Body of pancreas (tissue), 4 donors: Measurements from ENCODE around the gene ADPRS. TPM values are rescaled to one million over a fixed set of nuclear protein-coding genes. Genes with fewer than 3 reads are reported as not detected.
A peak's percentile ranks its signal among the peaks of the same experiment; 100 is the strongest.

Experiments
- ATAC-seq: fragments of 150-250 bp; one replicate; pipeline ENCODE4 v1.9.1; 2016
- DNase-seq, 4 donors: peaks; one replicate each; pipeline ENCODE4 v3.0.0-alpha.2; 2019
- H3K27ac ChIP-seq, 4 donors: fragments of 200-600 bp; sonication (generic); 1 replicate in 3 of 4; 2 replicates in 1 of 4; pipeline versions ENCODE4 v1.5.1 to v1.6.1; 2016 to 2019; ENCODE audit warnings: mild to moderate bottlenecking in 1 of 4, mixed read lengths in 1 of 4, moderate library complexity in 1 of 4
- H3K27me3 ChIP-seq, 2 donors: fragments of 200-600 bp; sonication (generic); one replicate each; pipeline ENCODE4 v1.6.0; 2016; ENCODE audit warnings: mild to moderate bottlenecking in 1 of 2
- H3K36me3 ChIP-seq, 2 donors: fragments of 200-600 bp; sonication (generic); replicated peaks in 1 of 2; 2 replicates each; pipeline ENCODE4 v1.5.1; 2016; ENCODE audit warnings: low read depth in 2 of 2; ENCODE audit not compliant: insufficient read depth in 1 of 2
- H3K4me1 ChIP-seq: fragments of 200-600 bp; sonication (generic); one replicate; pipeline ENCODE4 v1.6.0; 2016
- H3K4me3 ChIP-seq, 2 donors: fragments of 200-600 bp; sonication (generic); 1 replicate in 1 of 2; 2 replicates in 1 of 2; pipeline ENCODE4 v1.5.1; 2016 to 2019
- H3K9me3 ChIP-seq, 3 donors: fragments of 200-600 bp; sonication (generic); 1 replicate in 2 of 3; 2 replicates in 1 of 3; pipeline ENCODE4 v1.5.1; 2016
- CTCF ChIP-seq, 7 experiments: fragments of 450-650 bp in 4 of 7; fragments of 200-600 bp in 3 of 7; sonication (generic) in 3 of 7; IDR thresholded peaks; one replicate each; pipeline ENCODE4 v1.5.1; 2016 to 2019; ENCODE audit warnings: antibody characterized with exemption in 7 of 7
- POLR2A ChIP-seq, 3 donors: fragments of 450-650 bp; IDR thresholded peaks; one replicate each; pipeline ENCODE4 v1.6.1; 2016; ENCODE audit warnings: antibody characterized with exemption in 3 of 3, mild to moderate bottlenecking in 2 of 3
- WGBS, 2 donors: methylation state at CpG; one replicate each; pipeline ENCODE4 v1.1.5; 2017; 5-methylcytosine and 5-hydroxymethylcytosine counted together
- intact Hi-C: fragments of 100-400 bp; cut with DNase I; formaldehyde crosslinking; loops from one replicate; pipeline ENCODE4 v1.15.1; 2023
- total RNA-seq, 2 donors: library from RNA; depleted of rRNA; stranded (reverse); fragments of >200 nt; gene quantifications; one replicate each; pipeline ENCODE4 v1.1.0, GENCODE V29; 2016

Gene ADPRS
- 10 to 100 TPM; 16.2 to 25.2 TPM for total RNA-seq

GRCh38 chr1:36088577-36089392 lies at the start of gene ADPRS:
TSS of gene ADPRS (plus strand) at chr1:36088892. CDS start at chr1:36088905, 13 bp downstream.
- Histone ChIP-seq H3K4me3 (peak within 1 kb of the TSS; percentile 76 to 99), H3K27ac (peak within 1 kb of the TSS; percentile 64 to 88 (median 79)), H3K9me3 (no peaks in the 10 kb centered on the region), H3K36me3 (peaks cover 12 to 15% of the 10 kb centered on the region in 2 donors), H3K4me1 (peaks cover 29% of the 10 kb centered on the region), H3K27me3 (no peaks in the 10 kb centered on the region)
- ATAC-seq (peak; percentile 88), DNase-seq (peak; percentile 88 to 91 (median 91))
- TF ChIP-seq CTCF (IDR thresholded peaks at IDR 0.05) (peak; percentile 98 to 99 (median 99)), POLR2A (IDR thresholded peaks at IDR 0.05) (peak; percentile 90 to 91 (median 90))
- 1% methylated on average over 22 to 80 of the region's 84 CpGs for WGBS, 2 donors
- intact Hi-C loops = no loop called here

- TF ChIP-seq CTCF (IDR thresholded peaks at IDR 0.05) (no peak), POLR2A (IDR thresholded peaks at IDR 0.05) (no peak)
- H3K27me3 ChIP-seq = no peaks in the 10 kb centered on the region
- WGBS, 2 donors = 73 to 80% methylated on average over 2 of the region's 2 CpGs
- DNase-seq (no peak), ATAC-seq (no peak)
- H3K4me1 ChIP-seq = no peaks in the 10 kb centered on the region
- H3K36me3 ChIP-seq = peaks cover 0 to 15% of the 10 kb centered on the region in 2 donors
- no peak overlapping the region for H3K27ac ChIP-seq
- H3K4me3 ChIP-seq = no peak overlapping the region
- H3K9me3 ChIP-seq = no peaks in the 10 kb centered on the region
- intact Hi-C loops = no loop called here
These were observed 48.5 kb upstream of the ADPRS start for GRCh38 chr1:36040238-36040637.

- DNase-seq (no peak), ATAC-seq (no peak)
- intact Hi-C loops = no loop called here
- no peak for TF ChIP-seq POLR2A (IDR thresholded peaks at IDR 0.05)
- TF ChIP-seq CTCF (IDR thresholded peaks at IDR 0.05) = no peak
- no peaks in the 10 kb centered on the region for H3K4me1 ChIP-seq
- H3K27me3 ChIP-seq = no peaks in the 10 kb centered on the region
- H3K4me3 ChIP-seq = no peak overlapping the region
- no peaks in the 10 kb centered on the region for H3K9me3 ChIP-seq
- no peak overlapping the region for H3K27ac ChIP-seq
- peaks cover 0 to 4% of the 10 kb centered on the region in 2 donors for H3K36me3 ChIP-seq
These were observed 36.9 kb upstream of the ADPRS start for GRCh38 chr1:36051821-36052220.

- DNase-seq (no peak), ATAC-seq (no peak)
- TF ChIP-seq CTCF (IDR thresholded peaks at IDR 0.05) (no peak), POLR2A (IDR thresholded peaks at IDR 0.05) (no peak)
- Histone ChIP-seq H3K9me3 (no peaks in the 10 kb centered on the region), H3K27ac (no peak overlapping the region), H3K27me3 (no peaks in the 10 kb centered on the region), H3K4me3 (no peak overlapping the region), H3K36me3 (peaks cover 0 to 2% of the 10 kb centered on the region in 2 donors), H3K4me1 (no peaks in the 10 kb centered on the region)
- intact Hi-C loops = no loop called here
These were observed 34.7 kb upstream of the ADPRS start for GRCh38 chr1:36053978-36054377.

- 73 to 95% methylated on average over 5 of the region's 5 CpGs for WGBS, 2 donors
- Histone ChIP-seq H3K27ac (no peak overlapping the region), H3K9me3 (no peaks in the 10 kb centered on the region), H3K36me3 (peaks cover 0 to 2% of the 10 kb centered on the region in 2 donors), H3K27me3 (no peaks in the 10 kb centered on the region), H3K4me3 (no peak overlapping the region), H3K4me1 (no peaks in the 10 kb centered on the region)
- TF ChIP-seq CTCF (IDR thresholded peaks at IDR 0.05) (no peak), POLR2A (IDR thresholded peaks at IDR 0.05) (no peak)
- no peak for ATAC-seq
- intact Hi-C loops = no loop called here
- DNase-seq = no peak
These were observed 33.0 kb upstream of the ADPRS start for GRCh38 chr1:36055706-36056105.
